HG03520 (cell line): ENCODE data around the gene PTPN1.
"Not testable (repeated sequence)": the region's sequence is repeated elsewhere in the genome, so short reads cannot be mapped to it uniquely, and the experiment has no call there.

ENCODE experiments used
- ATAC-seq: cut with Tn5 transposase; IDR thresholded peaks from one replicate; pipeline ENCODE4 v1.9.1; 2021; ENCODE audit warnings: mild to moderate bottlenecking, moderate library complexity; ENCODE audit not compliant: unreplicated experiment

The PTPN1 gene

DNA sequence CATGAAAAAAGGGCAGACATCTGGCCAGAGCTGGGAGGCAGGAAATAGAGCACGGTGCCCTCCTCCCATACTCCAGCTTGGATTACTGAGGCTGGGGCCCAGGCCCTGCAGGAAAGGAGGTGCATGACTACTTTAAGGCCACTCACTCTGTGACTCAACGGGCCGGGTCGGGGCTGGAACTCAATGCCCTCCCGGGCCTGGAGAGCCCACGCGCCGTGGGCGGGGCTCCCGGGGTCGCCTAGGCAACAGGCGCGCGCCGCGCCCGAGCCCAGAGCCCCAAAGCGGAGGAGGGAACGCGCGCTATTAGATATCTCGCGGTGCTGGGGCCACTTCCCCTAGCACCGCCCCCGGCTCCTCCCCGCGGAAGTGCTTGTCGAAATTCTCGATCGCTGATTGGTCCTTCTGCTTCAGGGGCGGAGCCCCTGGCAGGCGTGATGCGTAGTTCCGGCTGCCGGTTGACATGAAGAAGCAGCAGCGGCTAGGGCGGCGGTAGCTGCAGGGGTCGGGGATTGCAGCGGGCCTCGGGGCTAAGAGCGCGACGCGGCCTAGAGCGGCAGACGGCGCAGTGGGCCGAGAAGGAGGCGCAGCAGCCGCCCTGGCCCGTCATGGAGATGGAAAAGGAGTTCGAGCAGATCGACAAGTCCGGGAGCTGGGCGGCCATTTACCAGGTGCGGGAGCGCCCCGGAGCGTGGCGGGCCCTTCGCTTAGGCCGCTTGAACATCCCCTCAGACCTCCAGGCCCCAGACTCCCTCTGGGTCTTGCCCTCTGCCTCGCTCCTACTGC is at the start of gene PTPN1:
Gene PTPN1 (plus strand): TSS at position 461 of the 783 bp plus-strand sequence. CDS start 145 bp downstream, at position 606.
- ATAC-seq = peak; percentile 84

DNA sequence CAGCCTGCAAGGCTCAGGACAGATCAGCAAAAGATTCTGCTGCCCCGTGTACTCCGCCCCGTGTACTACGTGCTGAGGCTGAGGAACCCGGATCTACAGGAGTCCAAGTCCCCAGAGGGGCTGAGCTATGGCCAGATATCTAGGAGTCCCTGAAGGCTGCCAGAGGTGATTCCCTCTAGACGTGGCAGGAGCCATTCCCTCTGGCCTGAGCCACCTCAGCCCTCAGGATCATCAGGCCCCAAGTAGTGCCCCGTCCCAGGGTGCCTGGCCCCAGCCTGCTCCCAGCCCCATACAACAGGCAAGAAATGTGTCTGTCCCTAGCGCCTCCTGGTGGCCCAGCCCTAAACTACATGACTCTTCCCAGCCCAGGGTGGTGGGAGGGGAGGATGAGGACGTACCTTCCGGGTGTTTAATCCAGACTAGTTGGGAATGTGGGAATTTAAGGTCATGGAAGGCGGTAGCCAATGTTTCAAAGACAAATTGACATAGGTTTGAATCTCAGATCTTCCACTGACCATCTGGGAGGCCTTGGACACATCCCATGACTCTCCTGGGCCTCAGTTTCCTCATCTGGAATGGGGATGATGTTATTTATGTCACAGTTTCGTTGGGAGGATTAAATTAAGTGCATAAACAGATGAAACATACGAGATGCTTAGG is 49.4 kb upstream of the PTPN1 start:
- peak; percentile 58 for ATAC-seq

DNA sequence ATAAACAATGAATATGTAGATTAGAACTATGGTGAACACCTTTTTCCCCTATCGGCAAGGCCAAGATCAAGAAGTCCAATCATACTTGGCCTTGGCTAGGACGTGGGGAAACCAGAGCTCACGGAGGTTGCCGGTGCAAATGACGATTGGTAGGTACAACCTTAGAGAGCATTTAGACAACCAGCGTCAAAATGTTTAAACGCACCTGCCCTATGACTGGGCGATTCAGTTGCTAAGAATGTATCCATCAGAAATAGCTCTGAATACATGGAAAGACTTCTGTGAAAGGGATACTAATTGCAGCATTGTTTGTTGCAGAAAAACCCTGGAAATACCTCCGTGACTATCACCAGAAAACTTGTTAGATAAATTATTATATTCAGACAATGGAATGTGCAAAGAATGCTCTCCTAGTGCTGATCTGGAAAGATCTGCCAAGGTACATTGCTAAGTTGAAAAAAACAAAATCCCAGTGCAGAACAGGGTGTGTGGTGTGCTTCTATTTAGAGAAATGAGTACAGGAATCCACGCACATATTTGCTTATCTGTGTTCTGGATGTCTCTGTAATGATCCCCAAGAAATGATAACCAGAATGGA is 48.0 kb upstream of the PTPN1 start:
- ATAC-seq = no peak

DNA sequence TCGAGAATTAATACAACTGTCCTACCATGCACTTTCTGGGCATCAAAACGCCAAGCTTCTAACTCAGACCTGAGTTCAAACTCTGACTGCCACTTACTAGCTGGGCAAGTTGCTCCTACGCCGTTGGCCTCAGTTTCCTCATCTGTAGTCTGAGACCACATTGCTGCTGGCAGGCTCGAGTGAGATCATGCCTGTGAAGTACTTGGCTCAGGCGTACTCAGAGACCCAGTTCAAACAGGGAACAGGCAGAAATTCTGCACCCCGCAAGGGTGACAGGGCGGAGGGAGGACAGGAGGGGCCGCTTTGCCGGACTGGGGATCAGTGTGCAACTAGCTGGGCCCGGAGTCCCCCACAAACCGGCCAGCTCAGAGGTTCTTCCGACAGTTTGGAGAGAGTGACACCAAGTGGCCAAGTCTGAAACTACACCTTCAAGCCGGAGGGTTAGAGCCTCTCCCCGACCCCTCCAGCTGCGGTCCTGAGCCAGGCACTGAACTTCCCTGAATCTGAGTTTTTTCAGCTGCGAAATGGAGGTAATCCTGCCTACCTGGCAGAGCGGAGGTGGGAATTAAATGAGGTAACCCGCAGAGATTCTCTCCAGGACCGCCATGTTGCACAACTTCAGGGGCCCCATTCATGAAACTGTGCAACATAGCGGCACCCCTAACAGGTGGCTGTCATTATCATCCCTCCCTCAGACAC is 46.0 kb upstream of the PTPN1 start:
- no peak for ATAC-seq

DNA sequence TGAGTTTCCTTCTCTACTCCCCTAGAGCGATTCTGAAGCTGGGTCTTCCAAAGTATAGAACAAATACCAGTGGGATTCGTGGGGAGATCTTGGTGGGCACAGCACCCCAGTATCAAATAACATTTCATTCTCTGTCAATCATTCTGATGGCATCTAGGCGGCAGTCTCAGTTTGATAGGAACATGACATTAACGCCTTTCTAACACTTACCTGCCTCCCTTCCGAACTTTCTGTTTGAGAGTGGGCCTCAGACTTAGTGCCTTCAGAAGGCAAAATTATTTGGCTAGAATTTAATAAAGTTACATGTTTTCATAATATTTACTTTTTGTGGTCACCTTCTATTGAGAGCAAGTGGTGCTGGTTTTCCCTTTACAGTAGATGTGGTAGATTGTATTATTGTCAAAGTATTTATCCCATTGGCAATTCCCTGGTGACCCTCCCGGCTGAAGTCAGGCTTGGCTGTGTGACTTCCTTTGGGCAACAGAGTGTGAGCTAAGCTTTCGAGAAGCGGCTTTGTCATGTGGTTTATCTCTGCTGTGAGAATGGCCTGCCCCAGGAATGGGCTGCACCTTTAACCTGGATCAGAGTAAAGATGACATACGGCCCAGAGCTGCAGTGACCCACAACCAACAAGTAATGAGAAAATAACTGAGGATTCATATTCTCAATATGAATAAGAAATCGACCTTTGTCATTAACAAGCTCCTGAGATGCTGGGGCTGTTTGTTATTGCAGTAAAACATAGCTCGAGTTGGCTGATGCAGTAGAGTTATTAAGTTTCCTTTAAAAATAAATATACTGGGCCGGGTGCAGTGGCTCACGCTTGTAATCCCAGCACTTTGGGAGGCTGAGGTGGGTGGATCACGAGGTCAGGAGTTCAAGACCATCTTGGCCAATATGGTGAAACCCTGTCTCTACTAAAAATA is 45.2 kb upstream of the PTPN1 start:
- ATAC-seq = no peak

DNA sequence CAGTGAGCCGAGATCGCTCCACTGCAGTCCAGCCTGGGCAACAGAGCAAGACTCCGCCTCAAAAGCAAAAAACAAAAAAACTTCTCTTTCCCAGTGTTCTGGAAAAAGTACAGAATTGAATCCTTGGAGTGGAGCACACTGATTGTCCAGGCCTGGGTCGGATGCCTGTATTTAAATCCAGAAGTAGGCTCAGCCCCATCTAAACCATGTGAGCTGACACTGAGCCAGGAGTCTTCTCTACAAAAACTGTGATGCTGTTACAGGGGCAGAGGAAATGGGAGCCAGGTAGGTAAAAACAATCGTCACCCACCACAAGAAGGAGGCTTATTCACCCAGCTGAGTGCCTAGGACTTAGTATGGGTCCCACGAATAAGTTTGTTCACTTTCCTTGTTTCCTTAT is 43.0 kb upstream of the PTPN1 start:
- no peak for ATAC-seq

DNA sequence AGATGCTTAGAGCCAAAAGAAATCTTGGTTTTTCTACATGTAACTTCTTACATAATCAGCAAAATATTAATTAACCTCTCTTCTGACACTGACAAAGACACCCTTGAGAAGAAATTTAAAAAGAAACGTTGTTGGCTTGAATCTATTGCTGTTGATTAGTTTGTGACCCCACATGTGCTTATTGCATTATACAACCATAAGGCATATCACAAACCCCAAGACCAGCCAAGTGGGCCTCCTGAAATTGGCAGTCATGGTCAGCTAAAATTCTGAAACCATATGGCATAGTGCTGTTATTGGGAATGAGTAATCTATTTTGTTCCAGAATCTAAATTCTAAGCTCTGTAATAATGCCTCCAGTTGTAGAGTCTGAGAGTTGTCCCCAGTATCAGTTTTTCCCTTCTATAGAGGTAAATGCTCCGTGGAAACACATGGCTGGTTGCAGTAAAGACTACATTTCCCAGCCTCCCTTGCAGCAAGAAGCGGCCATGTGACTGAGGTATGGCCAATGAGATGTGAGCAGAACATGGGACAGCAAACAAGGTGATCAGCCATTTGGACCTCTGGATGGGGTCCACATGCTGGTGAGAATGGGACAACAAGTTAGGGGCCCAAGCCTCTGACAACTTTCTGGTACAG is 42.3 kb upstream of the PTPN1 start:
- ATAC-seq = no peak

DNA sequence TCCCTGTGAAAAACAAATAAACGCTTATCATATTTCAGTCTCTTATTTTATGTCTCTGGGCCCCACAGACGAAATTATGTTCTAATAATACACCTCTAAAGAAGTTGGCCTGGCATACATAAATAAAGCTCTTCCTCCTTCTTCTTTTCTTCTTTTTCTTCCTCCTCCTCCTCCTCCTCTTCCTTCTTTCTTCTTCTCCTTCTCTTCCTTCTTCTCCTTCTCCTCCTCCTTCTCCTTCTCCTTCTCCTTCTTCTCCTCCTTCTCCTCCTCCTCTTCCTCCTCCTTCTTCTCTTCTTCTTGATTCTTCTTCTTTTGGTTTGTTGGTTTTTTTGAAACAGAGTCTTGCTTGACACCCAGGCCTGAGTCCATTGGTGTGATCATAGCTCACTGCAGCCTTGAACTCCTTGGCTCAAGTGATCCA is 41.8 kb upstream of the PTPN1 start:
- ATAC-seq = no peak

DNA sequence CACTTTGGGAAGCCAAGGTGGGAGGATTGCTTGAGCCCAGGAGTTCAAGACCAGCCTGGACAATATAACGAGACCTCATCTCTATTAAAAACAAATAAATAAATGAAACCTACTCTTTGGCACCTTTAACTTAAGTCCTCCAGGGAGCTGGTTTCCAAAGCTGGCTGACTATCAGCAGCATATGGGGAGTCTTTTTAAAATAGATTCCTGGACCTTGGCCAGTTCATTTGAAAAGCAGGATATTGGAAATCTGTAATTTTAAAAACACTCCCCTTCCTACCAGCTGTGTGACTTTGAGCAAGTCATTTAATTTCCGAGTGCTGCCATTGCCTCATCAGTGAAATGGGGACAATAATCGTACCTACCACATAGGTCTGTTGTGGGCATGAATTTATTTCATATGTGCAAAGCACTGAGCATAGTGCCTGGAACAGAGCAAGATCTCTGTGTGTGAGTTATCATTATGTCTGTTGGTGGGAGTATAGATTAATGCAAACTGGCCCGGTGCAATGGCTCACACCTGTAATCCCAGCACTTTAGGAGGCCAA is 40.9 kb upstream of the PTPN1 start:
- no peak for ATAC-seq

DNA sequence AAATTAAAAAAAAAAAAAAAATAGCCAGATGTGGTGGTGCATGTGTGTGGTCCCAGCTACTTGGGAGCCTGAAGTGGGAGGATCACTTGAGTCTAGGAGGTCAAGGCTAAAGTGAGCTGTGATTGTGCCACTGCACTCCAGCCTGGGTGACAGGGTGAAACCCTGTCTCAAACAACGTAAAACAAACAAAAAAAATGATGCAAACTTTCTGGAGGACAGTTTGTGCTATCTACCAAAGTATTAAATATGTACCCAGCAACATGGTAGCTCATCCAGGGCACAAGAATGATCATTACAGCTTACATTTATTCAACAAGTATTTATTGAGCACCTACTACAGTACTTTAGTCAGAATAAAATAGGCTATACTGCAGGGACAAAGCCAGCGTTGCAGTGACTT is 40.4 kb upstream of the PTPN1 start:
- no peak for ATAC-seq

DNA sequence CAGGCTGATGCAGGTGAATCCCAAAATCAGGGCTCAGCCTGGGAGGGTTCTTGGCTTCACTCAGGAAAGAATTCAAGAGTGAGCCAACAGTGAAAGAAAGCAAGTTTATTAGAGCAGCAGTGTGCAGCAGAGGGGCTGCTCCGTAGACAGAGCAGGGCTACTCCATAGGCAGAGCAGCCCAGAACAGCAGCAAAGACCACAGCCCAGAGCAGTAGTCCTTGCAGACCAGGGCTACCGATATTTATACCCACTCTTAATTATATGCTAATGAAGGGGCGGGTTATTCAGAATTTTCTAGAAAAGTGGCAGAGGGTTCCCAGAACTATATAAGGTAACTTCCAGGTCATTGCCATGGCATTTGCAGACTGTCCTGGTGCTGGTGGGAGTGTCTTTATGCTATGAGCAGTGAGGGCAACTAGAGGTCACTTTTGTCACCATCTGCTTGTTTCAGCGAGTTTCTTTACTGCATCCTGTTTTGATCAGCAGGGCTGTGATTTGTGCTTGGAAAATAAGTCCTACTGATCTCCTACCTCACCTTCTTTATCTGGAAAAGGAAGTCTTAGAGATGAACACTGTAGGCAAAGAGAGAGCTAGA is 39.8 kb upstream of the PTPN1 start:
- ATAC-seq = no peak

DNA sequence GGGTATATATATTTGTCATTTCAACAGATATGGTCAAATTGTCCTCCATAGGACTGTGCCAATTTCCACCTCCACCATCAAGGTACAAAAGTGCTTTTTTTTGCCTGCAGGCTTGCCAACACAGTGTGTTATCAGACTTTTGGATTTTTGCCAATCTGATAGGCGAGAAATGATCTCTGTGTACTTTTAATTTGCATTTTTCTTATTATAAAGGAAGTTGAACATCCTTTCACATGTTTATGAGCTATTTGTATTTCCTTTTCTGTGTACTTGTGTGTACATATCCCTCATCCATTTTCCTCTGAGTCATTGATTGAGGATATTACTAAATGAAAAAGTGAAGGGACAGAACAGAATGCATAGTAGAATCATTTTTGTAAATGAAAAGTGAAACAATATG is 39.0 kb upstream of the PTPN1 start:
- no peak for ATAC-seq

DNA sequence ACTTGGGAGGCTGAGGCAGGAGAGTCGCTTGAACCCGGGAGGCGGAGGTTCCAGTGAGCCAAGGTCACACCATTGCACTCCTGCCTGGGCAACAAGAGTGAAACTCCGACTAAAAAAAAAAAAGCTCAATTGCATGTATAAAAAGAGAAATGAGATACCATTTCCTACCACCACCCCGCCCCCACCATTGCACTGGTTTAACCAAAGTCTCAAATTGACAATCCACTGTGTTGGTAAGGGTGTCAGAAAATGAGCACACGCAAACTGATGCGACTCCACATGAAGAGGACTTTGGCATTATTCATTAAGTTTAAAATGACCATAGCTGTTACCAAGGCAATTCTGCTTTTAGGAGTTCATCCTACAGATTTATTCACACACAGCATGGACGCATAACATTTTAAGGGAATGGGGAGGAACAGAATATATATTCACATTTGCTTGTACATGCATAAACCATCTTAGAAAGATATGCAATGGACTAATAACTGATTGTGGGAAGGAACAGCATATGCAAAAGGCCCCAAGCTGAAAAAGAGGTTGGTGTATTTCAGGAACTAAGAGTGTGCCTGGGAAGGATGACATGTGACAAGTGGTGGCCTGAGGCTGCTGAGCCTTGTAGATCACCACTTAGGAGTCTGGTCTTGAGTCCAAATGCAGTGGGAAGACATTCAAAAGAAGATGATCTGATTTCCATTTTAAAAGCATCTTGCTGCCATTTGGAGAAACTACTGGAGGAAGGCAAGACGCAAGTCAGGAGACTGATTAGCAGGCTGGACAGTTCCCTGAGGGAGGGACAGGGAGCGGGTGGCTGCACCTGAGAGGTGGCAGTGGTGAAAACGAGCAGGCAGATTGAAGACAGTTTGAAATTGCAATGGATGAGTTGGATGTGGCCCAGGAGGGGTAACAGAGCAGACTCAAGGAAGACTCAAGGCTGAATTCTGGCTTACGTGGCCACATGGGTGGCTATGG is 37.2 kb upstream of the PTPN1 start:
- ATAC-seq = no peak

DNA sequence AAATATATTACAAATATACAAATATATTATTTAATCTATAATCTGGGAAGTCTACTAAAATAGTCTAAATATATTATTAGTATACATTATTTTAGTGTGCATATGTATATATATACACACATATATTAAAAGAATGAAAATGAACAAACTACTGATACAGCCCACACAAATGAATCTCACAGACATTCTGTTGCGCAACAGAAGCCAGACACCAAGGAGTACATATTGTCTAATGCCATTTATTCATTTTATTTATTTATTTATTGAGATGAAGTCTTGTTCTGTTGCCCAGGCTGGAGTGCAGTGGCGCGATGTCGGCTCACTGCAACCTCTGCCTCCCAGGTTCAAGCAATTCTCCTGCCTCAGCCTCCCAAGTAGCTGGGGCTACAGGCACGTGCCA is 35.8 kb upstream of the PTPN1 start:
- not testable (repeated sequence) for ATAC-seq

DNA sequence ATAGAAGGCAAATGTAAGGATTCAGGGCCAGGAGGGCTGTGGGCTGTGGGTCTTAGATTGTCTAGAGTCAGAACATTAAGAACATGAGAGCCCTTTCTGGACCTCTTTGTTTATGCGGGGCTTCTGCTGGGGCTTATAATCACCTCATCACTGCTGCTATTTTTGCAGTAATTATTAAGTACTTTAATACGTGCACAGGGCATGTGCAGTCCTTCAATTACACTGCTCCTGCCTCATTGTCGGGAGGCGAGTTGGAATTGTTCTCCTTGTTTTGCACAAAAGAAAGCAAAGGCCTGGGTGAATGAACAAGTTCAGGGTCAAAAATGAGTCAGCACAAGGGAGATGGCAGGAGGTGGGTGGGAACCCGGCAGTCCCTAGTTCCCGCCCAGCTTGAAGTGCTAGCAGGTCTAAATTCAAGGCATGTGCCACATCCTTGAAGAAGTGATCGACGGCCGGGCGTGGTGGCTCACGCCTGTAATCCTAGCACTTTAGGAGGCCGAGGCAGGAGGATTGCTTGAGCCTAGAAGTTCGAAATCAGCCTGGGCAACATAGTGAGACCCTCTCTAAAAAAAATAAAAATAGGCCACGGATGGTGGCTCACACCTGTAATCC is 34.4 kb upstream of the PTPN1 start:
- no peak for ATAC-seq

DNA sequence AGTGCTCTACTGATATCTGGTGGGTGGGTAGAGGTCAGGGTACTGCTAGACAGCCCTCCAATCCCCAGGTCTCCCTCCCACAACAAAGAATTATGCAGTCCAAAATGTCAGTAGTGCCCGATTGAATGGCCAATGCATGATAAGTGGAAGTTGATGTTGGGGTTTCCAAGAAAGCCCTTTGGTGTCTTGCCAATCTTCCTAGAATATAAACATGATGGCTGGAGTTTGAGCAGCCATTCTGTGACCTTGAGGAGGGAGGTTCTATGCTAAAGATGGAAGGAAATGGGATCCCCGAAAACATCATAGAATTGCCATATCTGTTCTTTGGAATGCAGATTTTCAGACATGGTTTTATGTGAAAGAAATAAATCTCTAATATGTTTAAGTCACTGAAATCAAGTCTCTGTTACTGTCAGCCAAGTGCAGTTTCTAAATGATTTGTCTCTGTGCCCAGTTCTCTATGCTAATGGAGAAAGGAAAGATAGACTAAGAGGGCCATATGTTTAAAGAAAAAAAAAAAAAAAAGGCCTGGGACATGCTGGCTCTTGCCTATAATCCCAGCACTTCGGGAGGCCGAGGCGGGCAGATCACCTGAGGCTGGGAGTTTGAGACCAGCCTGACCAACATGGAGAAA is 32.8 kb upstream of the PTPN1 start:
- no peak for ATAC-seq
